HEK293 (cell line): ENCODE measurements around the gene MX1.
"Not testable (repeated sequence)": the region's sequence is repeated elsewhere in the genome, so short reads cannot be mapped to it uniquely, and the experiment has no call there.

Experiments
- CTCF ChIA-PET: fragments of 350-600 bp; formaldehyde crosslinking; extraction: SDS; loops from one replicate; lab custom pipeline; 2021; ENCODE audit warnings: antibody characterized with exemption; lab: Yijun Ruan, JAX
- POLR2A ChIA-PET: fragments of 300-600 bp; formaldehyde crosslinking; extraction: SDS; loops from one replicate; lab custom pipeline; 2020; ENCODE audit warnings: antibody characterized with exemption, inconsistent platforms; lab: Yijun Ruan, JAX
- H3K27ac ChIP-seq: fragments of 200-500 bp; sonication (Bioruptor generic); 2 replicates; pipeline ENCODE4 v1.5.1; 2014; ENCODE audit warnings: low read depth, low read length, control low read depth, inconsistent platforms; ENCODE audit errors: extremely low read depth
- H3K36me3 ChIP-seq, 2 experiments: fragments of 200-500 bp in 1 of 2; sonication (Bioruptor generic) in 1 of 2; 1 replicate in 1 of 2; 2 replicates in 1 of 2; pipeline ENCODE4 v1.5.1; 2014 to 2017; ENCODE audit warnings: inconsistent platforms in 2 of 2, low read length in 2 of 2; ENCODE audit not compliant: control insufficient read depth in 2 of 2, insufficient read depth in 1 of 2
- H3K4me1 ChIP-seq: fragments of 200-500 bp; sonication (Bioruptor generic); 2 replicates; pipeline ENCODE4 v1.5.1; 2014; ENCODE audit warnings: mild to moderate bottlenecking, low read length, inconsistent platforms; ENCODE audit not compliant: control insufficient read depth, insufficient read depth
- H3K4me3 ChIP-seq: 2 replicates; pipeline ENCODE4 v1.5.1; 2011; ENCODE audit warnings: low read depth, mild to moderate bottlenecking, control low read depth, low read length, moderate library complexity
- H3K9me3 ChIP-seq: fragments of 200-500 bp; sonication (Bioruptor generic); 2 replicates; pipeline ENCODE4 v1.5.1; 2014; ENCODE audit warnings: low read depth, low read length, inconsistent platforms; ENCODE audit not compliant: control insufficient read depth, insufficient read depth
- BCL11A ChIP-seq: fragments of 450-650 bp; formaldehyde crosslinking; IDR thresholded peaks from 2 replicates; pipeline ENCODE4 v1.5.1; 2016; ENCODE audit warnings: low read depth, missing biosample characterization, missing genetic modification characterization
- FEZF1 ChIP-seq: fragments of 450-650 bp; formaldehyde crosslinking; IDR thresholded peaks from 2 replicates; pipeline ENCODE4 v1.5.1; 2016; ENCODE audit warnings: missing biosample characterization, missing genetic modification characterization
- HOXA7 ChIP-seq: sonication (generic); formaldehyde crosslinking; IDR thresholded peaks from 2 replicates; pipeline ENCODE4 v1.8.1; 2022; ENCODE audit warnings: missing genetic modification reagents, borderline replicate concordance
- KLF16 ChIP-seq: fragments of 450-650 bp; formaldehyde crosslinking; IDR thresholded peaks from 2 replicates; pipeline ENCODE4 v1.5.1; 2017; ENCODE audit warnings: missing biosample characterization, missing genetic modification characterization
- REPIN1 ChIP-seq: fragments of 450-650 bp; formaldehyde crosslinking; IDR thresholded peaks from 2 replicates; pipeline ENCODE4 v1.5.1; 2017; ENCODE audit warnings: missing biosample characterization, missing genetic modification characterization, low read depth
- REST ChIP-seq: fragments of 450-650 bp; formaldehyde crosslinking; IDR thresholded peaks from 2 replicates; pipeline ENCODE4 v1.5.1; 2016; ENCODE audit warnings: missing biosample characterization, missing genetic modification characterization
- TRIM28 ChIP-seq: IDR thresholded peaks from 2 replicates; pipeline ENCODE4 v1.6.1; 2011; ENCODE audit warnings: low read length, control low read depth, borderline replicate concordance
- WT1 ChIP-seq: fragments of 450-650 bp; formaldehyde crosslinking; IDR thresholded peaks from 2 replicates; pipeline ENCODE4 v1.5.1; 2016; ENCODE audit warnings: missing biosample characterization, missing genetic modification characterization
- ZNF10 ChIP-seq: fragments of 450-650 bp; formaldehyde crosslinking; IDR thresholded peaks from 2 replicates; pipeline ENCODE4 v1.5.1; 2017; ENCODE audit warnings: missing biosample characterization, missing genetic modification characterization
- ZNF23 ChIP-seq: fragments of 450-650 bp; formaldehyde crosslinking; IDR thresholded peaks from 2 replicates; pipeline ENCODE4 v1.5.1; 2016; ENCODE audit warnings: missing biosample characterization, missing genetic modification characterization, borderline replicate concordance
- ZNF341 ChIP-seq: fragments of 450-650 bp; formaldehyde crosslinking; IDR thresholded peaks from 2 replicates; pipeline ENCODE4; 2016; ENCODE audit warnings: low read depth, missing biosample characterization, missing genetic modification characterization
- ZNF585B ChIP-seq: fragments of 450-650 bp; formaldehyde crosslinking; IDR thresholded peaks from 2 replicates; pipeline ENCODE4 v1.5.1; 2016; ENCODE audit warnings: missing biosample characterization, missing genetic modification characterization
- ZNF629 ChIP-seq: fragments of 450-650 bp; formaldehyde crosslinking; IDR thresholded peaks from 2 replicates; pipeline ENCODE4 v1.5.1; 2017; ENCODE audit warnings: missing biosample characterization, missing genetic modification characterization
- ZNF639 ChIP-seq: fragments of 450-650 bp; formaldehyde crosslinking; IDR thresholded peaks from 2 replicates; pipeline ENCODE4 v1.5.1; 2016; ENCODE audit warnings: missing biosample characterization, missing genetic modification characterization
- ZNF707 ChIP-seq: fragments of 450-650 bp; formaldehyde crosslinking; IDR thresholded peaks from 2 replicates; pipeline ENCODE4 v1.5.1; 2016; ENCODE audit warnings: missing biosample characterization, missing genetic modification characterization
- ZNF785 ChIP-seq: fragments of 450-650 bp; formaldehyde crosslinking; IDR thresholded peaks from 2 replicates; pipeline ENCODE4 v1.5.1; 2016; ENCODE audit warnings: missing biosample characterization, missing genetic modification characterization
- ZSCAN23 ChIP-seq: fragments of 450-650 bp; formaldehyde crosslinking; IDR thresholded peaks from 2 replicates; pipeline ENCODE4 v1.5.1; 2016; ENCODE audit warnings: missing biosample characterization, missing genetic modification characterization
- ZSCAN30 ChIP-seq: fragments of 450-650 bp; IDR thresholded peaks from 2 replicates; pipeline ENCODE4 v1.5.1; 2018; ENCODE audit warnings: missing biosample characterization, mild to moderate bottlenecking, missing genetic modification characterization, moderate library complexity
- TF ChIP-seq, protein P1 (sequence below): fragments of 450-650 bp; formaldehyde crosslinking; IDR thresholded peaks from 2 replicates; pipeline ENCODE4 v1.5.1; 2016; ENCODE audit warnings: missing biosample characterization, missing genetic modification characterization
- TF ChIP-seq, protein P2 (sequence below): fragments of 450-650 bp; formaldehyde crosslinking; IDR thresholded peaks from 2 replicates; pipeline ENCODE4 v1.5.1; 2017; ENCODE audit warnings: missing biosample characterization, missing genetic modification characterization

MX1 gene

DNA sequence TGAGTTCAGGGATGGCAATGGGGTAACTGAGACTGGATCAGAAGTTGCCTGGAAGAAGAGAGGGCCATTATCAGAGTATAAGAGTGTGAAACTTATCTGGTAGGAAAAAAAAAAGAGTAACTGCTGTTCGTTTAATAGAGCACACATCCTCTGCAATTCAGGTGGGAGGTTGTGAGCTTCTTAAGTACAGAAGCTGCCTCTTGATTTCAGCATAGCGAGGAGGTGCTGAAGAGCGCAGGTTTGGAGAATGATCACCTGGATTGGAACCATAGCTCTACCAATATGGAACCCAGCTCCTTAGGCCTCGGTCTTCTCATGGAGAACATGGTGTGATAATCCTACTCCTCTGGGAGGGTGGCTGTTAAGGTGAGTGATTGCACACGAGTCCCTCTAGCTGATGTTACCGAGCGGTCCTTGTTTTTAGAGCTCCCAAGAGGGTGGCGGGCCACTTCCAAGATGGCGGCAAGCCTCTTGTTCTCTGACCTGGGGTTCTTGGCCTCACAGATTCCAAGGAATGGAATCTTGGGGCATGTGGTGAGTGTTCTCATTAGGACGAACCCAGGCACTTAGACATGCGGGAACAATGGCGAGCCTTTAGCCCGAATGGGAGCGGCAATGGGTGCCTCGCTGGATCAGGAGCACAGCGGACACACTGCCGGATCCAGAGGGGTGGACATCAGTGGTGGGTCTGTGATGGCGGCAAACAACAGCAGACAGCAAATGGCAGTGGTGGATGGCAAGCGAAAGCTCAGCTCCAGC, 3.3 kb upstream of the MX1 start:
- Histone ChIP-seq H3K36me3 (no peaks in the 10 kb centered on the region), H3K9me3 (no peaks in the 10 kb centered on the region), H3K4me3 (no peak overlapping the region), H3K4me1 (0 out of 2 replicates have a peak, but pooled peaks cover 3% of the 10 kb centered on the region), H3K27ac (no peak overlapping the region)
- TF ChIP-seq REST (tag by site-specific recombination), result no peak
- TF ChIP-seq ZNF707, result no peak
- no peak for TF ChIP-seq TRIM28
- TF ChIP-seq ZNF639 (tag by site-specific recombination), result no peak
- no peak for TF ChIP-seq ZSCAN30 (tag by site-specific recombination)
- TF ChIP-seq ZNF585B, result no peak
- TF ChIP-seq, protein P1, sequence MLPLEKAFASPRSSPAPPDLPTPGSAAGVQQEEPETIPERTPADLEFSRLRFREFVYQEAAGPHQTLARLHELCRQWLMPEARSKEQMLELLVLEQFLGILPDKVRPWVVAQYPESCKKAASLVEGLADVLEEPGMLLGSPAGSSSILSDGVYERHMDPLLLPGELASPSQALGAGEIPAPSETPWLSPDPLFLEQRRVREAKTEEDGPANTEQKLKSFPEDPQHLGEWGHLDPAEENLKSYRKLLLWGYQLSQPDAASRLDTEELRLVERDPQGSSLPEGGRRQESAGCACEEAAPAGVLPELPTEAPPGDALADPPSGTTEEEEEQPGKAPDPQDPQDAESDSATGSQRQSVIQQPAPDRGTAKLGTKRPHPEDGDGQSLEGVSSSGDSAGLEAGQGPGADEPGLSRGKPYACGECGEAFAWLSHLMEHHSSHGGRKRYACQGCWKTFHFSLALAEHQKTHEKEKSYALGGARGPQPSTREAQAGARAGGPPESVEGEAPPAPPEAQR (tag by site-specific recombination), result no peak
- TF ChIP-seq FEZF1 (tag by site-specific recombination), result no peak
- no peak for TF ChIP-seq ZNF10 (tag by site-specific recombination)
- TF ChIP-seq ZNF341, result no peak
- TF ChIP-seq ZNF785 (tag by site-specific recombination), result no peak
- TF ChIP-seq ZNF23, result no peak
- TF ChIP-seq, protein P2, sequence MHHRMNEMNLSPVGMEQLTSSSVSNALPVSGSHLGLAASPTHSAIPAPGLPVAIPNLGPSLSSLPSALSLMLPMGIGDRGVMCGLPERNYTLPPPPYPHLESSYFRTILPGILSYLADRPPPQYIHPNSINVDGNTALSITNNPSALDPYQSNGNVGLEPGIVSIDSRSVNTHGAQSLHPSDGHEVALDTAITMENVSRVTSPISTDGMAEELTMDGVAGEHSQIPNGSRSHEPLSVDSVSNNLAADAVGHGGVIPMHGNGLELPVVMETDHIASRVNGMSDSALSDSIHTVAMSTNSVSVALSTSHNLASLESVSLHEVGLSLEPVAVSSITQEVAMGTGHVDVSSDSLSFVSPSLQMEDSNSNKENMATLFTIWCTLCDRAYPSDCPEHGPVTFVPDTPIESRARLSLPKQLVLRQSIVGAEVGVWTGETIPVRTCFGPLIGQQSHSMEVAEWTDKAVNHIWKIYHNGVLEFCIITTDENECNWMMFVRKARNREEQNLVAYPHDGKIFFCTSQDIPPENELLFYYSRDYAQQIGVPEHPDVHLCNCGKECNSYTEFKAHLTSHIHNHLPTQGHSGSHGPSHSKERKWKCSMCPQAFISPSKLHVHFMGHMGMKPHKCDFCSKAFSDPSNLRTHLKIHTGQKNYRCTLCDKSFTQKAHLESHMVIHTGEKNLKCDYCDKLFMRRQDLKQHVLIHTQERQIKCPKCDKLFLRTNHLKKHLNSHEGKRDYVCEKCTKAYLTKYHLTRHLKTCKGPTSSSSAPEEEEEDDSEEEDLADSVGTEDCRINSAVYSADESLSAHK, result no peak
- TF ChIP-seq ZSCAN23 (tag by site-specific recombination), result no peak
- no peak for TF ChIP-seq KLF16 (tag by site-specific recombination)
- TF ChIP-seq ZNF629, result no peak
- TF ChIP-seq WT1 (tag by site-specific recombination), result no peak
- TF ChIP-seq HOXA7 (CRISPR knock-in tag), result no peak
- no peak for TF ChIP-seq REPIN1 (tag by site-specific recombination)
- no peak for TF ChIP-seq BCL11A (tag by site-specific recombination)
- CTCF ChIA-PET, result interaction anchor here (0.6 to 1.3 kb wide), 2 partner anchors 139 to 144 kb away, joined by 3 to 5 read pairs; no protein-coding TSS in a partner anchor
- POLR2A ChIA-PET, result no interaction called here

DNA sequence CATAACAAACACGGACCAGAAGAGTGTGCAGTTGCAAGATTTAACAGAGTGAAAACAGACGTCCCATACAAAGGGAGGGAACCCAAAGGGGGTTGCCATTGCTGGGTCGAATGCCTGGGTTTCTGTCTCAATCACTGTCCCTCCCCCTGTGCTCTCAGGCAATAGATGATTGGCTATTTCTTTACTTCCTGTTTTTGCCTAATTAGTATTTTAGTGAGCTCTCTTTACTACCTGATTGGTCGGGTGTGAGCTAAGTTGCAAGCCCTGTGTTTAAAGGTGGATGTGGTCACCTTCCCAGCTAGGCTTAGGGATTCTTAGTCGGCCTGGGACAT, 2.8 kb upstream of the MX1 start:
- H3K4me3 ChIP-seq, H3K36me3 ChIP-seq, H3K4me1 ChIP-seq, H3K9me3 ChIP-seq, POLR2A ChIA-PET, H3K27ac ChIP-seq: not testable (repeated sequence)
- CTCF ChIA-PET, result interaction anchor here (0.6 to 1.3 kb wide), 2 partner anchors 140 to 256 kb away, joined by 5 read pairs; no protein-coding TSS in a partner anchor
